HEK293 (cell line): ENCODE results near the gene PI3.

ENCODE experiments used
- CTCF ChIP-seq: fragments of 450-650 bp; formaldehyde crosslinking; IDR thresholded peaks from 2 replicates; pipeline ENCODE4 v1.5.1; 2016; ENCODE audit warnings: missing biosample characterization, missing genetic modification characterization
- REST ChIP-seq: fragments of 450-650 bp; formaldehyde crosslinking; IDR thresholded peaks from 2 replicates; pipeline ENCODE4 v1.5.1; 2016; ENCODE audit warnings: missing biosample characterization, missing genetic modification characterization
- ZBTB21 ChIP-seq: fragments of 450-650 bp; formaldehyde crosslinking; IDR thresholded peaks from 2 replicates; pipeline ENCODE4 v1.5.1; 2017; ENCODE audit warnings: missing biosample characterization, missing genetic modification characterization
- ZEB2 ChIP-seq: fragments of 450-650 bp; formaldehyde crosslinking; IDR thresholded peaks from 2 replicates; pipeline ENCODE4 v1.5.1; 2016; ENCODE audit warnings: missing biosample characterization, missing genetic modification characterization
- ZNF19 ChIP-seq: fragments of 450-650 bp; formaldehyde crosslinking; IDR thresholded peaks from 2 replicates; pipeline ENCODE4; 2016; ENCODE audit warnings: missing biosample characterization, missing genetic modification characterization, low read depth
- ZNF274 ChIP-seq, 2 experiments: fragments of 200-500 bp in 1 of 2; fragments of 450-650 bp in 1 of 2; sonication (Bioruptor generic) in 1 of 2; formaldehyde crosslinking in 1 of 2; IDR thresholded peaks; 2 replicates each; pipeline versions ENCODE4 v1.5.1 to v1.6.1; 2014 to 2016; ENCODE audit warnings: borderline replicate concordance in 1 of 2, inconsistent platforms in 1 of 2, low read length in 1 of 2, missing biosample characterization in 1 of 2, missing genetic modification characterization in 1 of 2
- ZNF426 ChIP-seq: fragments of 450-650 bp; formaldehyde crosslinking; IDR thresholded peaks from 2 replicates; pipeline ENCODE4 v1.5.1; 2017; ENCODE audit warnings: missing biosample characterization, missing genetic modification characterization, mild to moderate bottlenecking, inconsistent platforms, moderate library complexity
- ZNF514 ChIP-seq: fragments of 450-650 bp; formaldehyde crosslinking; IDR thresholded peaks from 2 replicates; pipeline ENCODE4 v1.5.1; 2016; ENCODE audit warnings: missing biosample characterization, missing genetic modification characterization
- ZNF658 ChIP-seq: fragments of 450-650 bp; formaldehyde crosslinking; IDR thresholded peaks from 2 replicates; pipeline ENCODE4; 2016; ENCODE audit warnings: missing biosample characterization, missing genetic modification characterization

DNA sequence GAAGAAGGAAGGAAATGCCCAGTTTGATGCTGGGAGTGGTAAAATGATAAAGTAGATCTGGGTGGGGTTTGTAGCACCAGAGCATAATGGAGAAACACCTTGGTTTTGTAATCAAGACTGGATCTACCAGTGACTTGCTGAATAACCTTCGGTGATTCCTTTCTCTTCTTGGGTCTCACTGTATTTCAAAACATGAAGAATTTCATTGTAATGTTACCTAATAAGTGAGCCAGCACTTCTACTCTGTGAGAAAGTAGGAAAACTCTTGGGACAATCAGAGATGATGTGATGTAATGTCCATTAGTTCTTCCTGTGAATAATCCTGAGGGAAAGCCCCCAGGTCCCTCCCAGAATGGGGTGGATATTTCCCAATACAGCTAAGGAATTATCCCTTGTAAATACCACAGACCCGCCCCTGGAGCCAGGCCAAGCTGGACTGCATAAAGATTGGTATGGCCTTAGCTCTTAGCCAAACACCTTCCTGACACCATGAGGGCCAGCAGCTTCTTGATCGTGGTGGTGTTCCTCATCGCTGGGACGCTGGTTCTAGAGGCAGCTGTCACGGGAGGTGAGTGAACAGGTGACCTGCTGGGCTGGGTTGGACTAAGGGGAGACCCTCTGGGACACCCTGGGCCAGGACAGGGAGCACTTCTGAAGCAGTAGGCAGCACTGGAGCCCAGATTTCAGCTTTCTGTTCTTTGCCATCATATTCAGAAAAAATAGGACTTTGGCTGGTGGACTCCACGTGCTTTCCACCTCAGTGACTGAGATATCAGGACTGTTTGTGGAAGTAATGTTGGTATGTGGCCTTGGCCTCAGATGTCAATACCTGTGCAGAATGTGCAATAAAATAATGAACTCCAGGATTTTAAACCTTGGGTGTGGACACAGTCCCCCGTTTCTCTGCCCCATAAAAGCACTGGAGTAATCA lies at the start of gene PI3:
- TF ChIP-seq ZBTB21 (tag by site-specific recombination) (no peak), ZNF514 (tag by site-specific recombination) (no peak), CTCF (tag by site-specific recombination) (no peak), ZNF19 (no peak), ZNF274 (IDR thresholded peaks at IDR 0.05; ENCODE audit: low read length) (no peak), ZNF274 (tag by site-specific recombination; IDR thresholded peaks at IDR 0.05; ENCODE audit: borderline replicate concordance) (no peak), ZEB2 (tag by site-specific recombination) (no peak), REST (no peak), ZNF658 (tag by site-specific recombination) (no peak), ZNF426 (tag by site-specific recombination) (no peak)
